Naive thymus-derived CD4-positive, alpha-beta T cell (primary cell): Measurements from ENCODE around the gene VPS13C. TPM values are rescaled to one million over a fixed set of nuclear protein-coding genes. Genes with fewer than 3 reads are reported as not detected.

Experiments used
- ATAC-seq: fragments of 150-1000 bp; cut with Tn5 transposase; 2 replicates; pipeline ENCODE4 v1.10.0; 2021; ENCODE audit warnings: mild to moderate bottlenecking, moderate library complexity
- CTCF ChIA-PET: fragments of 350-600 bp; sonication (Branson Sonifier 250); formaldehyde crosslinking; loops from one replicate; lab custom pipeline; 2021; ENCODE audit warnings: antibody characterized with exemption; lab: Charles Lee
- POLR2A ChIA-PET: fragments of 350-600 bp; sonication (Branson Sonifier 250); formaldehyde crosslinking; loops from one replicate; lab custom pipeline; 2021; ENCODE audit warnings: antibody characterized with exemption, inconsistent platforms; lab: Charles Lee
- DNase-seq, 9 donors: peaks; one replicate each; pipeline versions ENCODE4 v3.0.0 to v3.0.0-alpha.2; 2020 to 2022; ENCODE audit warnings: mixed read lengths in 1 of 9
- H3K27ac ChIP-seq: one replicate; pipeline ENCODE4 v1.7.0; 2013; ENCODE audit warnings: mild to moderate bottlenecking, low read depth, low read length, moderate library complexity
- H3K27me3 ChIP-seq, 2 donors: one replicate each; pipeline ENCODE4 v1.7.0; 2013; ENCODE audit warnings: low read length in 2 of 2, mild to moderate bottlenecking in 2 of 2, moderate library complexity in 2 of 2; ENCODE audit not compliant: control insufficient read depth in 2 of 2, insufficient read depth in 2 of 2
- H3K36me3 ChIP-seq, 3 experiments: 1 replicate in 2 of 3; 2 replicates in 1 of 3; pipeline ENCODE4 v1.7.0; 2013; ENCODE audit warnings: low read length in 3 of 3, mild to moderate bottlenecking in 3 of 3, moderate library complexity in 1 of 3; ENCODE audit not compliant: insufficient read depth in 3 of 3, control insufficient read depth in 2 of 3
- H3K4me1 ChIP-seq, 2 donors: one replicate each; pipeline ENCODE4 v1.7.0; 2013; ENCODE audit warnings: low read length in 2 of 2, mild to moderate bottlenecking in 2 of 2, moderate library complexity in 1 of 2; ENCODE audit not compliant: control insufficient read depth in 2 of 2, insufficient read depth in 2 of 2
- H3K4me3 ChIP-seq: 2 replicates; pipeline ENCODE4 v1.7.0; 2013; ENCODE audit warnings: mild to moderate bottlenecking, low read length
- H3K9me3 ChIP-seq, 3 experiments: 1 replicate in 2 of 3; 2 replicates in 1 of 3; pipeline ENCODE4 v1.7.0; 2013; ENCODE audit warnings: low read length in 3 of 3; ENCODE audit not compliant: control insufficient read depth in 2 of 3
- H3K27ac Mint-ChIP-seq, 9 donors: one replicate each; pipeline ENCODE4 v1.8.0; 2020 to 2022; ENCODE audit warnings: mixed read lengths in 9 of 9, mild to moderate bottlenecking in 8 of 9, moderate library complexity in 5 of 9, inconsistent platforms in 2 of 9
- H3K27me3 Mint-ChIP-seq, 5 donors: one replicate each; pipeline ENCODE4 v1.8.0; 2021 to 2022; ENCODE audit warnings: mixed read lengths in 5 of 5, mild to moderate bottlenecking in 1 of 5
- H3K36me3 Mint-ChIP-seq, 5 donors: one replicate each; pipeline ENCODE4 v1.8.0; 2020 to 2022; ENCODE audit warnings: mixed read lengths in 5 of 5, mild to moderate bottlenecking in 3 of 5, inconsistent platforms in 1 of 5
- H3K4me1 Mint-ChIP-seq, 7 donors: one replicate each; pipeline ENCODE4 v1.8.0; 2020 to 2022; ENCODE audit warnings: mixed read lengths in 7 of 7, mild to moderate bottlenecking in 3 of 7, inconsistent platforms in 1 of 7
- H3K4me3 Mint-ChIP-seq, 10 donors: one replicate each; pipeline ENCODE4 v1.8.0; 2020 to 2022; ENCODE audit warnings: mild to moderate bottlenecking in 10 of 10, mixed read lengths in 10 of 10, moderate library complexity in 6 of 10, inconsistent platforms in 2 of 10
- H3K9me3 Mint-ChIP-seq, 11 donors: one replicate each; pipeline ENCODE4 v1.8.0; 2020 to 2022; ENCODE audit warnings: mixed read lengths in 11 of 11, mild to moderate bottlenecking in 4 of 11, inconsistent platforms in 1 of 11, moderate library complexity in 1 of 11
- intact Hi-C, 2 donors: fragments of 100-400 bp; cut with micrococcal nuclease; formaldehyde crosslinking; loops; one replicate each; pipeline ENCODE4 v1.15.1; 2023
- polyA plus RNA-seq, 2 donors: library from polyadenylated mRNA; unstranded; fragments of 300-500 nt; fragmentation: Illumina TruSeq; gene quantifications; one replicate each; pipeline ENCODE4 v1.2.3, GENCODE V29; 2021
- total RNA-seq, 6 experiments: library from RNA in 5 of 6; stranded (reverse) in 5 of 6; gene quantifications; 1 replicate in 5 of 6; 2 replicates in 1 of 6; pipeline ENCODE4 v1.2.3 and lab custom pipeline; 2021 to 2026

VPS13C gene
- total and polyA plus RNA-seq, 7 experiments from 2014 or later: 12.7 to 159 (median 108) TPM

- intact Hi-C loops: no loop called here
- Mint-ChIP-seq H3K4me3 (no peak overlapping the region), H3K27me3 (peaks cover 0 to 5% (median 3%) of the 10 kb centered on the region in 5 donors), H3K9me3 (peaks cover 0 to 1% (median 0%) of the 10 kb centered on the region in 11 donors), H3K27ac (no peak overlapping the region), H3K36me3 (no peaks in the 10 kb centered on the region), H3K4me1 (peaks cover 0 to 2% (median 0%) of the 10 kb centered on the region in 7 donors)
- no peak for DNase-seq
- Histone ChIP-seq H3K36me3 (no peaks in the 10 kb centered on the region), H3K27me3 (no peaks in the 10 kb centered on the region), H3K4me3 (no peak overlapping the region), H3K9me3 (no peaks in the 10 kb centered on the region), H3K4me1 (no peaks in the 10 kb centered on the region), H3K27ac (no peak overlapping the region)
- POLR2A ChIA-PET: no interaction called here
- ATAC-seq: no peak
- CTCF ChIA-PET: no interaction called here
Measured at GRCh38 chr15:62089616-62090015, 29.4 kb upstream of the VPS13C start.

GRCh38 chr15:62088353-62088693 lies 28.1 kb upstream of the VPS13C start:
- no peaks in the 10 kb centered on the region for H3K27me3 ChIP-seq
- no peak overlapping the region for H3K4me3 ChIP-seq
- peaks cover 0 to 5% (median 3%) of the 10 kb centered on the region in 5 donors for H3K27me3 Mint-ChIP-seq
- H3K4me1 ChIP-seq: no peaks in the 10 kb centered on the region
- H3K36me3 ChIP-seq: no peaks in the 10 kb centered on the region
- H3K4me1 Mint-ChIP-seq: no peaks in the 10 kb centered on the region
- ChIA-PET CTCF (no interaction called here), POLR2A (interaction anchor here (0.6 kb wide), 1 partner anchor 15 kb away, joined by 3 read pairs; no protein-coding TSS in a partner anchor)
- DNase-seq: no peak
- intact Hi-C loops: no loop called here
- peaks cover 0 to 7% (median 6%) of the 10 kb centered on the region in 5 donors for H3K36me3 Mint-ChIP-seq
- no peak overlapping the region for H3K27ac Mint-ChIP-seq
- H3K9me3 ChIP-seq: no peaks in the 10 kb centered on the region
- no peak overlapping the region for H3K27ac ChIP-seq
- ATAC-seq: no peak
- H3K4me3 Mint-ChIP-seq: no peak overlapping the region
- H3K9me3 Mint-ChIP-seq: peaks cover 0 to 9% (median 5%) of the 10 kb centered on the region in 11 donors

- intact Hi-C loops: no loop called here
- H3K27ac Mint-ChIP-seq: no peak overlapping the region
- no peaks in the 10 kb centered on the region for H3K27me3 ChIP-seq
- POLR2A ChIA-PET: interaction anchor here (0.6 kb wide), 1 partner anchor 14 kb away, joined by 3 read pairs; no protein-coding TSS in a partner anchor
- no peaks in the 10 kb centered on the region for H3K4me1 Mint-ChIP-seq
- no peak for DNase-seq
- H3K4me3 Mint-ChIP-seq: no peak overlapping the region
- H3K36me3 ChIP-seq: no peaks in the 10 kb centered on the region
- H3K9me3 Mint-ChIP-seq: peaks cover 0 to 11% (median 5%) of the 10 kb centered on the region in 11 donors
- no peaks in the 10 kb centered on the region for H3K9me3 ChIP-seq
- no peak overlapping the region for H3K27ac ChIP-seq
- no peak for ATAC-seq
- no peak overlapping the region for H3K4me3 ChIP-seq
- no peaks in the 10 kb centered on the region for H3K4me1 ChIP-seq
- H3K36me3 Mint-ChIP-seq: peaks cover 0 to 7% (median 6%) of the 10 kb centered on the region in 5 donors
- CTCF ChIA-PET: no interaction called here
- peaks cover 0 to 5% (median 3%) of the 10 kb centered on the region in 5 donors for H3K27me3 Mint-ChIP-seq
Measured at GRCh38 chr15:62087671-62088352, 27.6 kb upstream of the VPS13C start.

- ChIA-PET POLR2A (no interaction called here), CTCF (no interaction called here)
- H3K36me3 ChIP-seq: no peaks in the 10 kb centered on the region
- no peaks in the 10 kb centered on the region for H3K9me3 ChIP-seq
- Mint-ChIP-seq H3K4me1 (no peaks in the 10 kb centered on the region), H3K4me3 (no peak overlapping the region), H3K27ac (no peak overlapping the region), H3K36me3 (peaks cover 0 to 7% (median 6%) of the 10 kb centered on the region in 5 donors), H3K27me3 (peaks cover 0 to 5% (median 3%) of the 10 kb centered on the region in 5 donors), H3K9me3 (peaks cover 0 to 11% (median 5%) of the 10 kb centered on the region in 11 donors)
- ATAC-seq (no peak), DNase-seq (no peak)
- H3K27me3 ChIP-seq: no peaks in the 10 kb centered on the region
- H3K4me3 ChIP-seq: no peak overlapping the region
- H3K4me1 ChIP-seq: no peaks in the 10 kb centered on the region
- intact Hi-C loops: no loop called here
- H3K27ac ChIP-seq: no peak overlapping the region
Measured at GRCh38 chr15:62085740-62086139, 25.5 kb upstream of the VPS13C start.

GRCh38 chr15:62083194-62084154 lies 23.2 kb upstream of the VPS13C start:
- H3K36me3 ChIP-seq: no peaks in the 10 kb centered on the region
- Mint-ChIP-seq H3K4me3 (no peak overlapping the region), H3K36me3 (peaks cover 0 to 7% (median 6%) of the 10 kb centered on the region in 5 donors), H3K27ac (no peak overlapping the region), H3K27me3 (peaks cover 0 to 4% (median 0%) of the 10 kb centered on the region in 5 donors), H3K4me1 (no peaks in the 10 kb centered on the region), H3K9me3 (peaks cover 0 to 11% (median 5%) of the 10 kb centered on the region in 11 donors)
- no peaks in the 10 kb centered on the region for H3K27me3 ChIP-seq
- H3K9me3 ChIP-seq: no peaks in the 10 kb centered on the region
- H3K4me1 ChIP-seq: no peaks in the 10 kb centered on the region
- no peak overlapping the region for H3K27ac ChIP-seq
- ChIA-PET CTCF (no interaction called here), POLR2A (no interaction called here)
- ATAC-seq (no peak), DNase-seq (no peak)
- intact Hi-C loops: no loop called here
- no peak overlapping the region for H3K4me3 ChIP-seq

GRCh38 chr15:62079594-62079993 lies 19.3 kb upstream of the VPS13C start:
- intact Hi-C loops: no loop called here
- H3K36me3 ChIP-seq: no peaks in the 10 kb centered on the region
- no peak for DNase-seq
- H3K9me3 ChIP-seq: no peaks in the 10 kb centered on the region
- no peak for ATAC-seq
- CTCF ChIA-PET: no interaction called here
- POLR2A ChIA-PET: no interaction called here
- no peak overlapping the region for H3K4me3 Mint-ChIP-seq
- no peaks in the 10 kb centered on the region for H3K4me1 ChIP-seq
- no peaks in the 10 kb centered on the region for H3K27me3 ChIP-seq
- peaks cover 0 to 7% (median 6%) of the 10 kb centered on the region in 5 donors for H3K36me3 Mint-ChIP-seq
- no peak overlapping the region for H3K27ac Mint-ChIP-seq
- no peak overlapping the region for H3K4me3 ChIP-seq
- peaks cover 0 to 11% (median 5%) of the 10 kb centered on the region in 11 donors for H3K9me3 Mint-ChIP-seq
- H3K4me1 Mint-ChIP-seq: no peaks in the 10 kb centered on the region
- H3K27me3 Mint-ChIP-seq: peaks cover 0 to 4% (median under 1%) of the 10 kb centered on the region in 5 donors
- H3K27ac ChIP-seq: no peak overlapping the region
